Glutamatergic neuron (in vitro differentiated cells): ENCODE measurements around the gene RPL10A. TPM values are rescaled to one million over a fixed set of nuclear protein-coding genes. Genes with fewer than 3 reads are reported as not detected.

Experiments
- DNase-seq: peaks from one replicate; pipeline ENCODE4 v3.0.0; 2022
- H3K27ac Mint-ChIP-seq: one replicate; pipeline ENCODE4 v1.8.0; 2020; ENCODE audit warnings: mild to moderate bottlenecking, mixed read lengths, inconsistent platforms; ENCODE audit not compliant: unreplicated experiment
- H3K27me3 Mint-ChIP-seq: one replicate; pipeline ENCODE4 v1.8.0; 2020; ENCODE audit warnings: mild to moderate bottlenecking, moderate library complexity, mixed read lengths, inconsistent platforms; ENCODE audit not compliant: unreplicated experiment
- H3K36me3 Mint-ChIP-seq: one replicate; pipeline ENCODE4 v1.8.0; 2020; ENCODE audit warnings: mild to moderate bottlenecking, mixed read lengths, inconsistent platforms; ENCODE audit not compliant: unreplicated experiment
- H3K4me1 Mint-ChIP-seq: one replicate; pipeline ENCODE4 v1.8.0; 2020; ENCODE audit warnings: mild to moderate bottlenecking, low read depth, mixed read lengths, inconsistent platforms; ENCODE audit not compliant: unreplicated experiment
- H3K4me3 Mint-ChIP-seq: one replicate; pipeline ENCODE4 v1.8.0; 2020; ENCODE audit warnings: mild to moderate bottlenecking, mixed read lengths, inconsistent platforms; ENCODE audit not compliant: unreplicated experiment
- H3K9me3 Mint-ChIP-seq: one replicate; pipeline ENCODE4 v1.8.0; 2020; ENCODE audit warnings: mild to moderate bottlenecking, moderate library complexity, mixed read lengths, inconsistent platforms; ENCODE audit not compliant: unreplicated experiment
- long read RNA-seq: library from polyadenylated mRNA; unstranded; transcript quantifications from one replicate; pipeline ENCODE4 v2.0.0, GENCODE V29; 2020; ENCODE audit not compliant: unreplicated experiment
- total RNA-seq: library from RNA; stranded (reverse); fragmentation: NEBNext Ultra II Directional; extraction: Animal tissue kit (Norgen Biotek cat#: 25700); gene quantifications from one replicate; pipeline ENCODE4 v1.2.1, GENCODE V29; 2021; ENCODE audit not compliant: unreplicated experiment
- TF ChIP-seq, protein P1 (sequence below): fragments of 200-600 bp; sonication (generic); IDR thresholded peaks from one replicate; pipeline ENCODE4 v1.5.0; 2021; ENCODE audit not compliant: partially characterized antibody, unreplicated experiment

RPL10A gene
- 690 TPM for total RNA-seq
- long read RNA-seq, transcript RPL10A-202 (5 exons, 1,063 nt): minor isoform, 76 of 936 reads
- long read RNA-seq, transcript RPL10A-203 (5 exons, 1,069 nt): minor isoform, 18 of 936 reads
- long read RNA-seq, transcript RPL10A-204 (6 exons, 962 nt): minor isoform, 10 of 936 reads
- long read RNA-seq, transcript RPL10A-201 (6 exons, 716 nt): major isoform, 766 of 936 reads
- long read RNA-seq, partial matches to known transcripts: 36 of 936 reads
- long read RNA-seq, other reads (novel, unspliced or antisense): 29 of 936 reads

DNA sequence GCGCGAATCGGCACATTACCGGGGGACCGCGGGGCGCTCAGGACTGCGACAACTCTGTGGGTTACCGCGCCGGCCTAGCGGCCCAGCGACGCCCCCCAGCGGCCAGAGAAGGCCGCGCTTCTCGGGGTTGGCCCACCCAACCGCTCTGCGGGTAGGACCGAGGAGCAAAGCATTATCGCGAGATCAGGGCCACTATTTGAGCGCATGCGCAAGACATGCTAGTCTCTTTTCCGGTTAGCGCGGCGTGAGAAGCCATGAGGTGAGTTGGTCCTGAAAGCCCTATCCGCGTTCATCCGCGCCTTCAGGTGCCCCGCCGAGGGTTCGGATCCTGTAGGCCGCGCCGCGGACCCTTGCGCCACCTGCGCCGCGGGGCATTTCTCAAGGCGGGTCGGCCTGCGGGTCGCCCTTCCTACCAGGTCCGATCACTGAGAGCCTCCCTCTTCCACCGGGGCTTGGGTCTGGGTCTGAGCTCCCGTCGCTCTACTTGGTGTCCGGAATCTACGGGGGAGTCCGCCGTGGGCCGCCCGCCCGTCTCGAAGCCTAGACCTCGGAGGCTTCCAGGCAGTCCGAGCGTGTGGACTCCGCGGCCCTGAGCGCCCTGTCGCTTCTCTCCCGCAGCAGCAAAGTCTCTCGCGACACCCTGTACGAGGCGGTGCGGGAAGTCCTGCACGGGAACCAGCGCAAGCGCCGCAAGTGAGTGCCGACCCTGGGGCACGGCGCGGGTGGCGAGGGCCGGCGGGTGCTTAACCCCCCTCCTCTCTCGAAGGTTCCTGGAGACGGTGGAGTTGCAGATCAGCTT is at the start of gene RPL10A:
Gene RPL10A, plus strand, starts transcription at position 221 of the 799 bp plus-strand sequence. Its CDS starts 34 bp downstream, at position 255.
- DNase-seq: peak; percentile 96
- Mint-ChIP-seq H3K9me3 (peaks cover 11% of the 10 kb centered on the region), H3K4me1 (peaks cover 15% of the 10 kb centered on the region), H3K36me3 (no peaks in the 10 kb centered on the region), H3K27ac (peak within 1 kb of the TSS; percentile 93), H3K4me3 (peak within 1 kb of the TSS; percentile 97), H3K27me3 (peaks cover 17% of the 10 kb centered on the region)
- TF ChIP-seq, protein P1, sequence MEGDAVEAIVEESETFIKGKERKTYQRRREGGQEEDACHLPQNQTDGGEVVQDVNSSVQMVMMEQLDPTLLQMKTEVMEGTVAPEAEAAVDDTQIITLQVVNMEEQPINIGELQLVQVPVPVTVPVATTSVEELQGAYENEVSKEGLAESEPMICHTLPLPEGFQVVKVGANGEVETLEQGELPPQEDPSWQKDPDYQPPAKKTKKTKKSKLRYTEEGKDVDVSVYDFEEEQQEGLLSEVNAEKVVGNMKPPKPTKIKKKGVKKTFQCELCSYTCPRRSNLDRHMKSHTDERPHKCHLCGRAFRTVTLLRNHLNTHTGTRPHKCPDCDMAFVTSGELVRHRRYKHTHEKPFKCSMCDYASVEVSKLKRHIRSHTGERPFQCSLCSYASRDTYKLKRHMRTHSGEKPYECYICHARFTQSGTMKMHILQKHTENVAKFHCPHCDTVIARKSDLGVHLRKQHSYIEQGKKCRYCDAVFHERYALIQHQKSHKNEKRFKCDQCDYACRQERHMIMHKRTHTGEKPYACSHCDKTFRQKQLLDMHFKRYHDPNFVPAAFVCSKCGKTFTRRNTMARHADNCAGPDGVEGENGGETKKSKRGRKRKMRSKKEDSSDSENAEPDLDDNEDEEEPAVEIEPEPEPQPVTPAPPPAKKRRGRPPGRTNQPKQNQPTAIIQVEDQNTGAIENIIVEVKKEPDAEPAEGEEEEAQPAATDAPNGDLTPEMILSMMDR: peak; percentile 96

DNA sequence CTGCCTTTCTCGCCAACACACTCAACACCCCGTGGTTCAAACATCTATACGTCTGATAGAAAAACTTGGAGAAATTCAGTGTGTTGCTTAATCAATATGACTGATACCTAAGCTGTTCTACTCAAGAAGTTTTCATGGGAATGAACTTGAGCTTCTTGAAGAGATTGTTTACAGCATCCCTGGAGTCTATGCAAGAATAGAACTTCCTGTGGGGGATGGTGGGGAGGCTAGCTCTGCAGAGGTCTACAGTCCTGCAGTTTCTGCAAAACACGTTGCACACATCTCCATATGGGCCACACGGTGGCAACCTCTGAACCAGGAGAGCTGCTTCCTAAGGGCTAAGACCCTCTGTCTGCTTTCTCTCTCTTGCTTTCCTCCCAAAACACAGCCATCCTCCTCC is 48.8 kb upstream of the RPL10A start:
- peaks cover 3% of the 10 kb centered on the region for H3K4me1 Mint-ChIP-seq
- H3K4me3 Mint-ChIP-seq: no peak overlapping the region
- H3K27me3 Mint-ChIP-seq: peaks cover 1% of the 10 kb centered on the region
- peaks cover 1% of the 10 kb centered on the region for H3K9me3 Mint-ChIP-seq
- no peak for DNase-seq
- H3K36me3 Mint-ChIP-seq: no peaks in the 10 kb centered on the region
- no peak overlapping the region for H3K27ac Mint-ChIP-seq
- TF ChIP-seq, protein P1: no peak

DNA sequence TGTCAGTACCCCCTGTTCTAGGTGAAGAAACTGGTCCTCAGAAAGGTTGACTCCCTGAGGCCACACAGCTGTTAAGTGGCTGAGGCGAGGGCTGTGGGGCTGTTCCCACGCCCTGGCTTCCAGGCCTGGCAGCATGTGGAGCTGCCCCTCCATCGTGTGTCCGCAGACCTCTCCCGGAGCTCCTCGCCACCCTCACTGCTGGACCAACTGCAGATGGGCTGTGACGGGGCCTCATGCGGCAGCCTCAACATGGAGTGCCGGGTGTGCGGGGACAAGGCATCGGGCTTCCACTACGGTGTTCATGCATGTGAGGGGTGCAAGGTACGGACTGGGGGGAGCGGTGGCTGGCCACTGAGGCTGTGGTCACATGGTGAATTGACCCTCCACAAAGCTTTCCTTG is 48.2 kb upstream of the RPL10A start:
- H3K4me1 Mint-ChIP-seq: peaks cover under 1% of the 10 kb centered on the region
- peaks cover 1% of the 10 kb centered on the region for H3K27me3 Mint-ChIP-seq
- no peak overlapping the region for H3K4me3 Mint-ChIP-seq
- H3K9me3 Mint-ChIP-seq: peaks cover 1% of the 10 kb centered on the region
- TF ChIP-seq, protein P1: no peak
- no peaks in the 10 kb centered on the region for H3K36me3 Mint-ChIP-seq
- H3K27ac Mint-ChIP-seq: no peak overlapping the region
- DNase-seq: no peak

DNA sequence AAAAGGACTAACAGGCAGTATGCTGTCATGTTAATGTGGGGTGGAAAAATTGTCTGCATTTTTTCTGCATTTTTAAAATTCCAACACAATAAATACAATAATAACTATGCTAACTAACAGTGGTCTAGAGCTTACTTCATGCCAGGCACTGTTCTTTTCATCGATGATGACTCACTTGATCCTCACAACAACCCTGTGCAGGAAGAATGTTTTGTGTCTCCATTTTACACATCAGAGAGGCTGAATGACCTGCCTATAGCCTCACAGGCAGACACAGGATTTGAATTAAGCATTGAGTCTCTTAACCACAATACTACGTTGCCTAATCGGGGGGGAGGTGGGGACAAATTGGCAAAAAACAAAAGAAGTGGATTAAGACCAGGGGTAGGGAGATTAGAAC is 42.9 kb upstream of the RPL10A start:
- peaks cover 5% of the 10 kb centered on the region for H3K9me3 Mint-ChIP-seq
- TF ChIP-seq, protein P1: no peak
- H3K27me3 Mint-ChIP-seq: no peaks in the 10 kb centered on the region
- H3K4me1 Mint-ChIP-seq: no peaks in the 10 kb centered on the region
- peaks cover 18% of the 10 kb centered on the region for H3K36me3 Mint-ChIP-seq
- no peak for DNase-seq
- H3K4me3 Mint-ChIP-seq: no peak overlapping the region
- no peak overlapping the region for H3K27ac Mint-ChIP-seq

DNA sequence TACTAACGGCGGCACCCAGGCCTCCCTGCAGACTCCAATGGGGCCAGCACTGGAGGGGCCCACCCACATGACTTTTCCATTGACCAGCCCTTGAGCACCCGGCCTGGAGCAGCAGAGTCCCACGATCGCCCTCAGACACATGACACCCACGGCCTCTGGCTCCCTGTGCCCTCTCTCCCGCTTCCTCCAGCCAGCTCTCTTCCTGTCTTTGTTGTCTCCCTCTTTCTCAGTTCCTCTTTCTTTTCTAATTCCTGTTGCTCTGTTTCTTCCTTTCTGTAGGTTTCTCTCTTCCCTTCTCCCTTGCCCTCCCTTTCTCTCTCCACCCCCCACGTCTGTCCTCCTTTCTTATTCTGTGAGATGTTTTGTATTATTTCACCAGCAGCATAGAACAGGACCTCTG is 42.1 kb upstream of the RPL10A start:
- DNase-seq: no peak
- Mint-ChIP-seq H3K27ac (no peak overlapping the region), H3K27me3 (no peaks in the 10 kb centered on the region), H3K9me3 (peaks cover 5% of the 10 kb centered on the region), H3K4me1 (no peaks in the 10 kb centered on the region), H3K4me3 (no peak overlapping the region), H3K36me3 (peaks cover 18% of the 10 kb centered on the region)
- TF ChIP-seq, protein P1: no peak
